T-helper 1 cell (primary cell): ENCODE data around the gene GPC5.

Experiments used
- DNase-seq, 5 donors: peaks; one replicate each; pipeline ENCODE4 v3.0.0-alpha.2; 2012 to 2020

Gene GPC5

GRCh38 chr13:92589955-92590354 is 1191.5 kb downstream of the GPC5 start:
- DNase-seq = no peak

DNA sequence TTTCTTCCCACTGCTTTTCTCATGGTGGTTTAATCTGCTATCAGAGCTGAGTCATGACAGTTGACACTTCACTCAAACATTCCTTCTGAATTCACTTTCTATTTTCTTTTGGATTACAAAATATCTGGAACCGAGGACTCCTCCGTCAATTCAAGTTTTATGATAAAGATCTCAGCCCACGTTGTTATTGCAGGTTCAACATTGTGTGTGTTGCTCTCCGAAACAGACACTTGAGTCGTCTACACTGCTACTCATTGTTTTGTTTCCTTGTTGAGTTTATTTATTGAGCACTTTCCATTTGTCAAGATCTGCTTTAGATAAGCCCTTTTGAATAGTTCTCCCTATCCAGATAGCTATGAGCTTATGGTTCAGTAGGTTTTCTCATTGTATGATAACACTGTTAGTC is 1192.1 kb downstream of the GPC5 start:
- DNase-seq = no peak

DNA sequence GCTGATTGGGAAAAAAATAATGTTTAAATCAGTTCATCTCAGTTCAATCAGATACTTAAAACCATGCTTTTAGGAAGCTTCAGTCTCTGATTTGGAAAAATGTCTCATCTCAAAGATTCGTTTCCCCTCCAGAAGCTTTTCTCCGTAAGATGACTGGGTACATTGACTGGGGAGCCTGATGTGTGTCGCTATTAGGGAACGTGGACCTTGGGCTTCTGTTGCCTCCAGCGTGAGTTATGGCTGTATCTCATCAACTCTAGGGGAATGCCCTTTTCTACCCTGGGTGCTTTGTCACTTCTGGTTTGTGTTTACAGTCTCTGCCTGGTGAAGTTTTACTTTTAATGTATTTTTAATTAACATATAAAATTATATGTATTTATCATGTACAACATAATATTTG is 1192.7 kb downstream of the GPC5 start:
- DNase-seq = no peak

GRCh38 chr13:92592757-92593156 is 1194.3 kb downstream of the GPC5 start:
- no peak for DNase-seq

DNA sequence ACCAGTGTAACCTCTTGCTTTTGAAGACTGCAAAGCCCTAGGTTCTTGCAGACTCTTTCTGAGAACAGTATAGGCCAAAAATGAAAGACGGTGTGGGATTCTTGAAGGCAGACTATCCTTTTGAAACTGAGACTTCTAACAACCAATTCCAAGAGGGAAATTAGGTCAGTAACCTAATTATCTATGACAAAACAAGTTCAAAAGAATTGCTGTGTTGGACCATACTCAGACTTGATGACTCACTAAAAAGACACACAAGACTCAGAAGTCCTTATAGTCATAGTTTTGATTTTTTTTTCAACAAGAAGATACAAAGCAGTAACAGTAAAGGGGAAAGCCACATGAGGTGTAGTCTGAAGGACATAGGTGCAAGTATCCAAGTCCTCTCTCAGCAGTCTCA is 1204.1 kb downstream of the GPC5 start:
- no peak for DNase-seq

- DNase-seq = no peak
Measured at GRCh38 chr13:92609376-92609775, 1211.0 kb downstream of the GPC5 start.

DNA sequence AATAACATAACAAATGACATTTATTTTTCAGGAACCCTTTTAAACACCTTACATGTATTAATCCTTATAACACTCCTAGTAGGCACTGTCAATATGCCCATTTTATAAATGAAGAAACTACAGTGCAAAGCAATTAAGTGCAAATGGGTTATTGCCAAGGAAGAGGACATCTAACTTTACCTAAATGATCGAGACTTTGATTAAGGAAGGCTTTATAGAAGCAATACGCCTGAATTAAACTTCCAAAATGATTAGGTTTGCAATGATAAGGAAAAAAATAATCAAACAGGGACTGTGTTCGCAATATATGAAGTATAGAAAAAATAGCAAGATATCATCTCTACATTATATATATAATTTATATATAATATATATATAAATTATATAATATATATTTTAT is 1214.5 kb downstream of the GPC5 start:
- DNase-seq = no peak

- no peak for DNase-seq
Measured at GRCh38 chr13:92613921-92614320, 1215.5 kb downstream of the GPC5 start.

DNA sequence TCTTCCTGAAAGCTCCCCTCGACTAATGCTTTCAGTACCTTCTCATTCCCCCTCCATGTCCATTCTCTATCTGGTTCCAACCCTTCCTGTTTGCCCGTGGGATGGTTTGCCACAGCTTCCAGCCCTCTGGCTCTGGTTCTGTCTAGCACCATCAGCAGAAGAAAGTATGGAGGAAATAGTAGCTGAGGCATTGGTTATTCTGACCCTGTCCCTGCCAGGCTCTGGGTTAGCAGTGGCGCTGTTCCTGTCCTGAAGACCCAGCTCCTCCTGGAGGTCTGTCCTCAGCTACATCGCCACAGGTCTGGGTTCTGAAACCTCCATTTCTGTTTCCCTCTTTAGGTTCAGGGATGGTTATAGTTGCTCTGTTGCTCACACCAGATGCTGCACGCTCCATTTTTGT is 1223.6 kb downstream of the GPC5 start:
- no peak for DNase-seq

- DNase-seq = no peak
Measured at GRCh38 chr13:92622905-92623304, 1224.5 kb downstream of the GPC5 start.

GRCh38 chr13:92626274-92626673 is 1227.9 kb downstream of the GPC5 start:
- DNase-seq = no peak

GRCh38 chr13:92640936-92641335 is 1242.5 kb downstream of the GPC5 start:
- no peak for DNase-seq

DNA sequence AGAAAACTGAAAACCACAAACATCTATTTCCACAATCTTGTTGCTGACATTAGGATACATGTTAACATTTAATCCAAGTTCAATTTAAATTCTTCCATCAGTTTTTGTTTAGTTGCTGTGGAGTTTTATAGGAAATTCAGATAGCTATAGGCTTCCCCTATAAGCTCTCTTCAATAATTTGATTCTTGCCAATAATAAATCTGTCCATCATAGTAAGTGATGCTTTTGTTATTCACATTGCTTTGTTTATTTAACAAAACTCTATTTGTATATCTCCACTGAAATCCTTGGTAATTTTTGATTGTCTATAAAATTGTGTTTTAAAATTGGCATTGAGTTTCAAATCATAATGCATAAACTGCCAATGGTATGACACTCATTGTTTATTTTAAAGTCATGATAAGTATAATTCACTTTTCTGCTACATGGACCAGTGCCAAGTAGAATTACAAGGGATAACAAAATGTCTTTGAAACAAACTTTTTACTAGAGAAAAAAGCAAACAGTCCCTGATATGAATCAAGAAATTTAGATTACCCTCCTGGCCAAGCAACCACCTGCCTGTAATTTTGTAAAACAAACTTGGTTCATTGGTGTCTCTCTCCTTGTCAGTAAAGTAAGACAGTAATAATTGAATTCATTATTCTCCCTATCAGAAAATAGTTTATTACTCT is 1250.9 kb downstream of the GPC5 start:
- DNase-seq = no peak

DNA sequence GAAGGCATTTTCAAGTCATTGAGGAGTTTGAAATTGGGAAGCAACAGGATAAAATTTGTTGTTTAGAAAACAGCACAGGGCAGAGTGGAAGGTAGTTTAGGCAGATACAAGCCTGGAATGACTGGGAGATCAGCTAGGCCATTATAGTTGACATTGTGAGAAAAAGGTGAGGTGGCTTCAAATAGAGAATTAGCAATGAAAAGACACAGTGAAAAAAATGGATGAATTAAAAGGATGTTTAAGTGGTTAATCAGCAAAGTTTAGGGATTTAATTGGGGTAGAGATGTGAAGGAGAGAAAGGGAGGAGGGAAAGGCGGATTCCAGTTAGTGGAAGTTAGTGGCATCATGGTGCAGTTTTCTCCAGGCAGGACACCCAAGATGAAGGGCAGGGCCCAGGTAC is 1257.7 kb downstream of the GPC5 start:
- DNase-seq = no peak

DNA sequence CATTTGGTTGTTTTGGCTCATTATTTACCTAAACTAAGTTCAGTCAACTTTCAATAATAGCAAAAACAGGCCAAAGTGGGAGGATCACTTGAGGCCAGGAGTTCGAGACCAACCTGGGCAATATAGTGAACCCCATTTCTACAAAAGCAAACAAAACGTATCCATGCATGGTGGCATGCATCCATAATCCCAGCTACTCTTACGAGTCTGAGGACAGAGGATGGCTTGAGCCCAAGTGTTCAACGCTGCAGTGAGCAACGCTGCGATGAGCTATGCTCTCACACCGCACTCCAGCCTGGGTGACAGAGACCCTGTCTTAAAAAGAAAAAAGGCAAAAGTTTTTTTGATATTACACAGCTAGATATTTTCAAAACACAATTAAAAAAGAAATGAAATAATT is 1258.2 kb downstream of the GPC5 start:
- no peak for DNase-seq

DNA sequence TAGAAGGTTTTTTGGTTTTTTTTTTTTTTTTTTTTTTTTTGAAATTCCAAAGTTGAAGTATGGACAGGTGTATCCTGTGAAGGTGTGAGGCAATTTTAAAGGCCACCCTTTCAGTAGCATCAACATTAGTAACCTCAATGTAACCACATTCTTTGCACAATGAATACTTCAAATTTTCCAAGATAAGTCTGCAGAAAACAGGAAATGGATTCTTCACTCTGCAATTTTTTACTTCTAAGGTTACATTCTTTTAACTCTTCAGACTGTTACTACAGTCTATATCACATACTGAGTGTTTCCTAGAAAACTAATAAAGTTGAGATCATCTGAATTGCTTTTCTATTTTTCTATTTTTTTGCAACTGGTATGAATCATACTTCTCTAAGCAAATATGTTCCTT is 1259.1 kb downstream of the GPC5 start:
- DNase-seq = no peak

DNA sequence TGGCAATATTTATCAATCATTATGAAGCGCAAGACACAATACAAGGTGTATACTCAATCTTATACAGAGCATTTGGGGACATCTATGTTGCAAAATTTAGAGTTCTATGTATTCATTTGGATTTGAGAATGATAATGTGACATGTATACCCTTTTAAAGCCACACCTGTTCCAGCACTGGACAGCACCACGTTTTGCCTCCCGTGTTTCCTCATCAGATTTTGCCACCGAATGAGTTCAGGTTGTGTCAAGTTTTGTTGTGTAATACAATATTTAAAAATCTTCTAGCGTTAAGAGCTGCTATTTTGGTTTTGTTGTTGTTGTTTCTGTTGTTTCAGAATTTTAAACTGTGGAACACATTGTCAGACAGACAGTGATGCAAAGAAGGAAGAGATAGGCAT is 1259.9 kb downstream of the GPC5 start:
- DNase-seq = no peak

- no peak for DNase-seq
Measured at GRCh38 chr13:92661406-92661805, 1263.0 kb downstream of the GPC5 start.

DNA sequence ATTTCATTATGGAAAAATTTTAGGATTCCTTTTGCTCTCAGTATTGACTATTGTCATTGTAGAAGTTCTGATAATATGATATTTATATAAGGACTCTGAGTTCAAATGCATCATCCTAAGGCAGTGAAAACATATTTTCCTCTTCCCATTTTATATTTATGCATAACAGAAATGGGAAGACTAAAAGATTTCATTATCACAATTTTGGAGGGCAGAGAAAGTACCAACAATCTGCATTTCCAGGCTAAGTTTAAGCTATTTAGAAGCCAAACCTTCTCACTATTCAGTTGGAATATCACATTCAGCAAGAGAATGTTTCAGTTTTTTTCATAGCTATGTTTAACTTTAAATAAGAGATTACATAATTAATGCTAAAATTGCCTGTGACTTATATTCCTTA is 1269.7 kb downstream of the GPC5 start:
- no peak for DNase-seq

- DNase-seq = no peak
Measured at GRCh38 chr13:92670096-92670495, 1271.7 kb downstream of the GPC5 start.

GRCh38 chr13:92671821-92672220 is 1273.4 kb downstream of the GPC5 start:
- no peak for DNase-seq

DNA sequence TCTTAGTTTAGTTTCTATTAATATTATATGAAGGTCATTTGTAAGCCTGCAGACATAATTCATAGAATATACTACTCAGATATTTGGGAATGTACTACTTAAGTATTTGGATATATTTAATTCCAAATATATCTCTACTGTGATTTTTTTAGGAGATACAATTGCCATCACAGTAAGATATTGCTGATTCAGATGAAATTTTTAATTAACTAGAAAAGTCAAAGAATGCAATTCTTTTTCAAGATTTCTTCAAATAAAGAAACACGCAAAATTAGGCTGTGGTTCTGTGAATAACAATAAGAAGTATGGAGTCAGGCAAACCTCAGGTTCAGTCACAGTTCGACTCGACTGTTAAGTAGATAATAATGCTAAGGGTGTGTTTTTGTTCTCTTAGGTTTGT is 1277.8 kb downstream of the GPC5 start:
- no peak for DNase-seq

DNA sequence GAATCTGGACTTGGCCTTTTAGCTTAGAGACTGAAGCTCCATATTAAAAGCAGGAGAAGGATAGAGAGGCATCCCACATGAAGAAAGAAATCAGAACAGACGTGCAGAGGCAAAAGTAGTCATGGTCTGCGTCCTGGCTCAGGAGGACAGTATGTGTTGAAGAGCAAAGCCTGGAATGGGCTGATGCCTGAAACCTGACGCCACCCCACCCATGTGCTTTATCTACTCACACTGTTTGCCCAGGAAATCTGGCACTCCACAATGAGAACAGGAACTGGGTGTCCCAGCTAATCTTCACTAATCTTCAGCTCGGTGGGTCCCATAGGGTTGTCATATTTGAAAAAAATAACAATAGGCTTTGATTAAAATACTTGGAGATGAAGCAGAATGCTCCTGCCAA is 1279.2 kb downstream of the GPC5 start:
- no peak for DNase-seq

DNA sequence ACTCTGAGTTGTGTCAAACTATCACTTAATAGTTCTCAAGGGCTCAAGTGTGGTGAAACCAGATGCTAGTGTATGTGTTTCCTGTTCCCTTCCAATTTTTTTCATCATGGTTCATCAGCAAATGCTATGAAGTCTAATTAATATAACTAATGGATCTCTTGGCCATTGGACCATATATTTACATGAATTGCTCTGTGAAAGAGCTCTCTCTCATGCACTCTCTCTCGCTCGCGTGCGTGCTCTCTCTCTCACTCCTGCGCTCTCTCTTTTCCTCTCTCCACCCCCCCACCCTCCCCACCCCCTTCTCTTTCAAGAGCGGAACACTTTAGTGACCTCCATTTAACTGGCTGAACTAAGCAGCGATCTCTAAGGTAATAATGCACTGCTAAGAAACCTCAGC is 1281.2 kb downstream of the GPC5 start:
- DNase-seq = no peak

GRCh38 chr13:92681239-92681638 is 1282.8 kb downstream of the GPC5 start:
- no peak for DNase-seq
